GM12875 (cell line): Measurements from ENCODE around the gene B9D1.

Experiments
- H3K4me3 ChIP-seq: one replicate; pipeline ENCODE4 v1.5.1; 2011; ENCODE audit warnings: low read depth, low read length, control low read depth
- CTCF ChIP-seq: IDR thresholded peaks from 2 replicates; pipeline ENCODE4 v1.5.1; 2011; ENCODE audit warnings: low read depth, mild to moderate bottlenecking, control low read depth, inconsistent platforms, low read length, moderate library complexity, borderline replicate concordance; ENCODE audit not compliant: insufficient read depth

The B9D1 gene

GRCh38 chr17:19407601-19408345 is 45.2 kb upstream of the B9D1 start:
- TF ChIP-seq CTCF: no peak
- H3K4me3 ChIP-seq: no peak overlapping the region

- TF ChIP-seq CTCF: no peak
- H3K4me3 ChIP-seq: no peak overlapping the region
Measured at GRCh38 chr17:19405114-19405513, 42.6 kb upstream of the B9D1 start.

- H3K4me3 ChIP-seq: no peak overlapping the region
Measured at GRCh38 chr17:19404264-19404663, 41.7 kb upstream of the B9D1 start.

GRCh38 chr17:19403021-19403420 is 40.5 kb upstream of the B9D1 start:
- H3K4me3 ChIP-seq: no peak overlapping the region
- no peak for TF ChIP-seq CTCF

More at GRCh38 chr17:19404264-19404663, 41.7 kb upstream of the B9D1 start:
- no peak for TF ChIP-seq CTCF

- H3K4me3 ChIP-seq: no peak overlapping the region
- TF ChIP-seq CTCF: no peak
Measured at GRCh38 chr17:19402171-19402570, 39.6 kb upstream of the B9D1 start.

- no peak overlapping the region for H3K4me3 ChIP-seq
- TF ChIP-seq CTCF: no peak
Measured at GRCh38 chr17:19401321-19402010, 38.9 kb upstream of the B9D1 start.
